Measurements from ENCODE around the gene TSEN15. TPM values are rescaled to one million over a fixed set of nuclear protein-coding genes. Genes with fewer than 3 reads are reported as not detected.
A peak's percentile ranks its signal among the peaks of the same experiment; 100 is the strongest.

The TSEN15 gene
- total and polyA plus RNA-seq, 2 donors = 30.1 to 41.4 TPM

DNA sequence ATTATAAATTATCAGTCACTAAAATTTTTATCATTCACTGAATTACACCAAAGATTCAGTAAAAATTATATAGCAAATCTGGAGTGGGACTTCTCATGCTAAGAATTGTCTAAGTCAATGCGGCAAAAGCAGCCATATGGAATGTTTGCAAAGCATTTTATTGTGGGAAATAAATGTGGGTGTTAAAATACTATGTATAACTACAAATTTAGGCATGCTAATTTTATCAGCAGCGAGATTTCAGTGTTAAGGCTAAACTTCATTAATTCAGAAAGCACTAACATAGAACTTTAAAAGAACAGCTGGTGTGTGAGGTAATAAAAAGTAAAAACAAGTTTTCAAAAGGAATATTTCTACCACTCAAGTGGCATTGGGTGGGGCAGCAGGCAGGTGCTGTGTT is 35.4 kb upstream of the TSEN15 start:
- WGBS = 93% methylated on average over 2 of the region's 2 CpGs
- no peak for DNase-seq (ENCODE audit: low read depth in 6 of 9, low spot score in 9 of 9)
- no peaks in the 10 kb centered on the region for H3K36me3 ChIP-seq (ENCODE audit: control insufficient read depth in 2 of 2, insufficient read depth in 2 of 2, low read length in 1 of 2)
- H3K9me3 ChIP-seq (ENCODE audit: control insufficient read depth in 2 of 2, insufficient read depth in 1 of 2, low read length in 1 of 2) = no peaks in the 10 kb centered on the region
- H3K4me1 ChIP-seq (ENCODE audit: control insufficient read depth in 2 of 2, insufficient read depth in 2 of 2, low read length in 2 of 2) = no peaks in the 10 kb centered on the region
- no peak overlapping the region for H3K27ac ChIP-seq (ENCODE audit: low read depth in 1 of 2, low read length in 1 of 2)
- no peak overlapping the region for H3K4me3 ChIP-seq (ENCODE audit: low read length in 2 of 2)
- no peaks in the 10 kb centered on the region for H3K27me3 ChIP-seq (ENCODE audit: control insufficient read depth in 2 of 2, insufficient read depth in 1 of 2, low read length in 1 of 2)

DNA sequence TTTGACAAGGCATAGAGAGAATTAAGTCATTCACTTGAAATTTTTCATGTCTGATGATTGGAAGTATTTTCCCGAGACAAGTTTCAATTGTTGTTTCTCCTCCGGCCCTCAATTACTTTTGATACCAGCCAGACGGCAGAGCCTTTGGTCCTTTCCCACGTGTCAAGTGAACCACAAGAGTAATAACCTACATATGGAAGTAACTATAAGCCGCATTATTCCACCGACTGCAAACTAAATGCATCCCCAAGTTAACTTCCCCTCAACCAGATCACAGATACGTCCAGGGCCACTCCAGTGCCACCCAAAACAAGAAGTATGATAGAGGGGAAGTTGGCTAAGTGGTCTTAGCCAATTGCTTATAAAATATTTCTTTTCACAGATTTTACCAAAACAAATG is 34.2 kb upstream of the TSEN15 start:
- Histone ChIP-seq H3K27ac (ENCODE audit: low read depth in 1 of 2, low read length in 1 of 2) (no peak overlapping the region), H3K9me3 (ENCODE audit: control insufficient read depth in 2 of 2, insufficient read depth in 1 of 2, low read length in 1 of 2) (no peaks in the 10 kb centered on the region), H3K36me3 (ENCODE audit: control insufficient read depth in 2 of 2, insufficient read depth in 2 of 2, low read length in 1 of 2) (no peaks in the 10 kb centered on the region), H3K4me1 (ENCODE audit: control insufficient read depth in 2 of 2, insufficient read depth in 2 of 2, low read length in 2 of 2) (no peaks in the 10 kb centered on the region), H3K27me3 (ENCODE audit: control insufficient read depth in 2 of 2, insufficient read depth in 1 of 2, low read length in 1 of 2) (no peaks in the 10 kb centered on the region), H3K4me3 (ENCODE audit: low read length in 2 of 2) (no peak overlapping the region)
- DNase-seq (ENCODE audit: low read depth in 6 of 9, low spot score in 9 of 9) = no peak
- WGBS = 79% methylated on average over 7 of the region's 7 CpGs

- no peaks in the 10 kb centered on the region for H3K4me1 ChIP-seq (ENCODE audit: control insufficient read depth in 2 of 2, insufficient read depth in 2 of 2, low read length in 2 of 2)
- DNase-seq (ENCODE audit: low read depth in 6 of 9, low spot score in 9 of 9) = no peak
- no peaks in the 10 kb centered on the region for H3K36me3 ChIP-seq (ENCODE audit: control insufficient read depth in 2 of 2, insufficient read depth in 2 of 2, low read length in 1 of 2)
- H3K27ac ChIP-seq (ENCODE audit: low read depth in 1 of 2, low read length in 1 of 2) = no peak overlapping the region
- no peak overlapping the region for H3K4me3 ChIP-seq (ENCODE audit: low read length in 2 of 2)
- WGBS = 82% methylated on average over 2 of the region's 2 CpGs
- no peaks in the 10 kb centered on the region for H3K27me3 ChIP-seq (ENCODE audit: control insufficient read depth in 2 of 2, insufficient read depth in 1 of 2, low read length in 1 of 2)
- H3K9me3 ChIP-seq (ENCODE audit: control insufficient read depth in 2 of 2, insufficient read depth in 1 of 2, low read length in 1 of 2) = no peaks in the 10 kb centered on the region
Observed at GRCh38 chr1:184018622-184019021, 32.9 kb upstream of the TSEN15 start.

DNA sequence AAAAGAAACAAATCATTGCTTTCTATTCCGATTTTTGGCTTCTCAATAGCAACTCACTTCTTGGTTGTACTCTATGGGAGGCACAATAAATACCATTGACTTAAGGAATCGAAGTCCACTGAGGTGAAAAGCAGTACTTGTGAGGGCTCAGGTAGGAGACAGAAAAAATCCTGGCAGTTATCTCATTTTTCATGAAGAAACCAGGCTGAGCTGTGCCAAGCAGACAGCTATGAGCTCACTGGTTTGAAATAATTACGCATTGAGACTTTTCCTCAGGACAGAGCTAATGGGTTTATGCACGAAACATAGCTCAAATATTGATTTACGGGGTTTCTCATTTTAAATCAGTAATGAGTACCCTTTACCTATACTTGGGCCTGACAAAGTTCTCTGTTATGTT is 32.5 kb upstream of the TSEN15 start:
- no peaks in the 10 kb centered on the region for H3K9me3 ChIP-seq (ENCODE audit: control insufficient read depth in 2 of 2, insufficient read depth in 1 of 2, low read length in 1 of 2)
- no peaks in the 10 kb centered on the region for H3K36me3 ChIP-seq (ENCODE audit: control insufficient read depth in 2 of 2, insufficient read depth in 2 of 2, low read length in 1 of 2)
- DNase-seq (ENCODE audit: low read depth in 6 of 9, low spot score in 9 of 9) = no peak
- no peak overlapping the region for H3K4me3 ChIP-seq (ENCODE audit: low read length in 2 of 2)
- H3K27ac ChIP-seq (ENCODE audit: low read depth in 1 of 2, low read length in 1 of 2) = no peak overlapping the region
- no peaks in the 10 kb centered on the region for H3K4me1 ChIP-seq (ENCODE audit: control insufficient read depth in 2 of 2, insufficient read depth in 2 of 2, low read length in 2 of 2)
- WGBS = 96% methylated on average over 5 of the region's 5 CpGs
- H3K27me3 ChIP-seq (ENCODE audit: control insufficient read depth in 2 of 2, insufficient read depth in 1 of 2, low read length in 1 of 2) = no peaks in the 10 kb centered on the region

- no peaks in the 10 kb centered on the region for H3K36me3 ChIP-seq (ENCODE audit: control insufficient read depth in 2 of 2, insufficient read depth in 2 of 2, low read length in 1 of 2)
- no peak overlapping the region for H3K27ac ChIP-seq (ENCODE audit: low read depth in 1 of 2, low read length in 1 of 2)
- H3K27me3 ChIP-seq (ENCODE audit: control insufficient read depth in 2 of 2, insufficient read depth in 1 of 2, low read length in 1 of 2) = no peaks in the 10 kb centered on the region
- DNase-seq (ENCODE audit: low read depth in 6 of 9, low spot score in 9 of 9) = no peak
- H3K4me3 ChIP-seq (ENCODE audit: low read length in 2 of 2) = no peak overlapping the region
- 94% methylated on average over 2 of the region's 2 CpGs for WGBS
- no peaks in the 10 kb centered on the region for H3K4me1 ChIP-seq (ENCODE audit: control insufficient read depth in 2 of 2, insufficient read depth in 2 of 2, low read length in 2 of 2)
- no peaks in the 10 kb centered on the region for H3K9me3 ChIP-seq (ENCODE audit: control insufficient read depth in 2 of 2, insufficient read depth in 1 of 2, low read length in 1 of 2)
Observed at GRCh38 chr1:184019506-184019905, 32.0 kb upstream of the TSEN15 start.

- WGBS = over 99% methylated on average over 2 of the region's 2 CpGs
- Histone ChIP-seq H3K36me3 (ENCODE audit: control insufficient read depth in 2 of 2, insufficient read depth in 2 of 2, low read length in 1 of 2) (no peaks in the 10 kb centered on the region), H3K27ac (ENCODE audit: low read depth in 1 of 2, low read length in 1 of 2) (no peak overlapping the region), H3K27me3 (ENCODE audit: control insufficient read depth in 2 of 2, insufficient read depth in 1 of 2, low read length in 1 of 2) (no peaks in the 10 kb centered on the region), H3K4me1 (ENCODE audit: control insufficient read depth in 2 of 2, insufficient read depth in 2 of 2, low read length in 2 of 2) (no peaks in the 10 kb centered on the region), H3K9me3 (ENCODE audit: control insufficient read depth in 2 of 2, insufficient read depth in 1 of 2, low read length in 1 of 2) (no peaks in the 10 kb centered on the region), H3K4me3 (ENCODE audit: low read length in 2 of 2) (no peak overlapping the region)
- no peak for DNase-seq (ENCODE audit: low read depth in 6 of 9, low spot score in 9 of 9)
Observed at GRCh38 chr1:184020328-184020727, 31.2 kb upstream of the TSEN15 start.

DNA sequence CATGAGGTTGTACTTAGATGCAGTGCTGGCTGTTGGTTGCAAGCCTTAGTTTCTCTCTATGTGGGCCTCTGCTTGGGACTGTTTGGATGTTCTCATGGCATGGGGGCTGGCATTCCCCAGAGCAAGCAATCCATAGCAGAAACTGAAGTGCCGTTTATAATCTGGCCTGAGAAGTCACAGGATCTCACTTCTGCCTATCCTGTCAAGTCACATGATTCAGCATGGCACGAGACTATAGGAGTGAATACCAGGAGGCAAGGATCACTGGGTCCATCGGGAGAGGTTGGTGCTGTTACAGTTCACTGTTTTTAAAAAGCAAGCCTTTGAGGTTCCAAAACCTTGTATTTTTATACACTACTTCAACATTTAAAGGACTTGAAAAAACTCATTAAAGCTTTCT is 30.7 kb upstream of the TSEN15 start:
- H3K9me3 ChIP-seq (ENCODE audit: control insufficient read depth in 2 of 2, insufficient read depth in 1 of 2, low read length in 1 of 2) = no peaks in the 10 kb centered on the region
- WGBS = 93% methylated on average over 3 of the region's 3 CpGs
- H3K27me3 ChIP-seq (ENCODE audit: control insufficient read depth in 2 of 2, insufficient read depth in 1 of 2, low read length in 1 of 2) = no peaks in the 10 kb centered on the region
- H3K4me1 ChIP-seq (ENCODE audit: control insufficient read depth in 2 of 2, insufficient read depth in 2 of 2, low read length in 2 of 2) = no peaks in the 10 kb centered on the region
- H3K36me3 ChIP-seq (ENCODE audit: control insufficient read depth in 2 of 2, insufficient read depth in 2 of 2, low read length in 1 of 2) = no peaks in the 10 kb centered on the region
- no peak for DNase-seq (ENCODE audit: low read depth in 6 of 9, low spot score in 9 of 9)
- H3K27ac ChIP-seq (ENCODE audit: low read depth in 1 of 2, low read length in 1 of 2) = no peak overlapping the region
- H3K4me3 ChIP-seq (ENCODE audit: low read length in 2 of 2) = no peak overlapping the region

- Histone ChIP-seq H3K27ac (ENCODE audit: low read depth in 1 of 2, low read length in 1 of 2) (no peak overlapping the region), H3K4me1 (ENCODE audit: control insufficient read depth in 2 of 2, insufficient read depth in 2 of 2, low read length in 2 of 2) (no peaks in the 10 kb centered on the region), H3K27me3 (ENCODE audit: control insufficient read depth in 2 of 2, insufficient read depth in 1 of 2, low read length in 1 of 2) (no peaks in the 10 kb centered on the region), H3K9me3 (ENCODE audit: control insufficient read depth in 2 of 2, insufficient read depth in 1 of 2, low read length in 1 of 2) (no peaks in the 10 kb centered on the region), H3K4me3 (ENCODE audit: low read length in 2 of 2) (no peak overlapping the region), H3K36me3 (ENCODE audit: control insufficient read depth in 2 of 2, insufficient read depth in 2 of 2, low read length in 1 of 2) (no peaks in the 10 kb centered on the region)
- peak in 1 of 9 donors; percentile 21 for DNase-seq (ENCODE audit: low read depth in 6 of 9, low spot score in 9 of 9)
- WGBS = 97% methylated on average over 1 of the region's 1 CpG
Observed at GRCh38 chr1:184021728-184022127, 29.8 kb upstream of the TSEN15 start.

GRCh38 chr1:184022668-184023067 is 28.9 kb upstream of the TSEN15 start:
- 77% methylated on average over 2 of the region's 2 CpGs for WGBS
- peaks cover 0 to 3% of the 10 kb centered on the region in 2 donors for H3K27me3 ChIP-seq (ENCODE audit: control insufficient read depth in 2 of 2, insufficient read depth in 1 of 2, low read length in 1 of 2)
- H3K9me3 ChIP-seq (ENCODE audit: control insufficient read depth in 2 of 2, insufficient read depth in 1 of 2, low read length in 1 of 2) = no peaks in the 10 kb centered on the region
- H3K36me3 ChIP-seq (ENCODE audit: control insufficient read depth in 2 of 2, insufficient read depth in 2 of 2, low read length in 1 of 2) = no peaks in the 10 kb centered on the region
- H3K4me1 ChIP-seq (ENCODE audit: control insufficient read depth in 2 of 2, insufficient read depth in 2 of 2, low read length in 2 of 2) = no peaks in the 10 kb centered on the region
- H3K4me3 ChIP-seq (ENCODE audit: low read length in 2 of 2) = no peak overlapping the region
- H3K27ac ChIP-seq (ENCODE audit: low read depth in 1 of 2, low read length in 1 of 2) = no peak overlapping the region
- DNase-seq (ENCODE audit: low read depth in 6 of 9, low spot score in 9 of 9) = no peak

DNA sequence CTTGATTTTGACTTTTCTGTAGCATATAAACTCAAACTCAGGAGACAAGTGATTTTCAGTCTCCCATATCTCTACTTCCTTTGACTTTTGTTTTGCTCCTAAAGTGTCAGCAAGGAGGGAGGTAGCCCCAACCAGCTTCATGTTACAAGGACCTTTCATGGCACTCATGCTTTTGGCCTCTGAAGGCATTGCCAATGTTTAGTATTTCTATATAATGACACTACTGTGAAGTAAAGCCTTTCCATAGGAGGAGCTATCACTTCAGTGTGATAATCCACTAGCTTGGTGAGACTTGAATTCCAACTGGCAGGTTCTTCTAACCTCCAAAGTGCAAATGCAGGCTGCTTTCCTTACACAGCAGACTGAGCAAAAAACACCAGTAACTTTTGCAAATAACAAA is 28.4 kb upstream of the TSEN15 start:
- Histone ChIP-seq H3K27ac (ENCODE audit: low read depth in 1 of 2, low read length in 1 of 2) (no peak overlapping the region), H3K36me3 (ENCODE audit: control insufficient read depth in 2 of 2, insufficient read depth in 2 of 2, low read length in 1 of 2) (no peaks in the 10 kb centered on the region), H3K4me1 (ENCODE audit: control insufficient read depth in 2 of 2, insufficient read depth in 2 of 2, low read length in 2 of 2) (no peaks in the 10 kb centered on the region), H3K27me3 (ENCODE audit: control insufficient read depth in 2 of 2, insufficient read depth in 1 of 2, low read length in 1 of 2) (peaks cover 0 to 3% of the 10 kb centered on the region in 2 donors), H3K4me3 (ENCODE audit: low read length in 2 of 2) (no peak overlapping the region), H3K9me3 (ENCODE audit: control insufficient read depth in 2 of 2, insufficient read depth in 1 of 2, low read length in 1 of 2) (no peaks in the 10 kb centered on the region)
- DNase-seq (ENCODE audit: low read depth in 6 of 9, low spot score in 9 of 9) = no peak

Measured in thymus (tissue), 11 donors.